ENCODE data around the gene S100A10.

Gene S100A10

GRCh38 chr1:152001631-152002584 is 8.2 kb upstream of the S100A10 start:
- no peak overlapping the region for H3K4me3 Mint-ChIP-seq
- intact Hi-C loops (cut with micrococcal nuclease), result loop anchor here (1.0 to 5.0 kb wide), 3 partner anchors 34 to 114 kb away; partner anchors contain the start of gene S100A11

GRCh38 chr1:152000964-152001630 is 7.4 kb upstream of the S100A10 start:
- Mint-ChIP-seq H3K27ac (peak overlapping the region; percentile 85), H3K4me3 (no peak overlapping the region), H3K9me3 (no peaks in the 10 kb centered on the region), H3K27me3 (peaks cover 17% of the 10 kb centered on the region), H3K4me1 (ENCODE audit: low read depth) (peaks cover 39% of the 10 kb centered on the region), H3K36me3 (ENCODE audit: low read depth) (no peaks in the 10 kb centered on the region)
- intact Hi-C loops (cut with micrococcal nuclease), result loop anchor here (1.0 to 5.0 kb wide), 3 partner anchors 33 to 113 kb away; partner anchors contain the start of gene S100A11

More at GRCh38 chr1:152001631-152002584, 8.2 kb upstream of the S100A10 start:
- Mint-ChIP-seq H3K27me3 (peaks cover 17% of the 10 kb centered on the region), H3K27ac (peak overlapping the region; percentile 85), H3K36me3 (ENCODE audit: low read depth) (no peaks in the 10 kb centered on the region), H3K9me3 (no peaks in the 10 kb centered on the region), H3K4me1 (ENCODE audit: low read depth) (peaks cover 39% of the 10 kb centered on the region)

- H3K4me3 Mint-ChIP-seq, result no peak overlapping the region
- H3K36me3 Mint-ChIP-seq (ENCODE audit: low read depth), result no peaks in the 10 kb centered on the region
- peaks cover 7% of the 10 kb centered on the region for H3K27me3 Mint-ChIP-seq
- peaks cover 45% of the 10 kb centered on the region for H3K4me1 Mint-ChIP-seq (ENCODE audit: low read depth)
- no peaks in the 10 kb centered on the region for H3K9me3 Mint-ChIP-seq
- no peak overlapping the region for H3K27ac Mint-ChIP-seq
- intact Hi-C loops (cut with micrococcal nuclease), result no loop called here
Observed at GRCh38 chr1:151998611-151999362, 5.1 kb upstream of the S100A10 start.

- Mint-ChIP-seq H3K4me1 (ENCODE audit: low read depth) (peaks cover 38% of the 10 kb centered on the region), H3K27me3 (no peaks in the 10 kb centered on the region), H3K36me3 (ENCODE audit: low read depth) (peaks cover 12% of the 10 kb centered on the region), H3K27ac (no peak overlapping the region), H3K9me3 (no peaks in the 10 kb centered on the region), H3K4me3 (no peak overlapping the region)
- intact Hi-C loops (cut with micrococcal nuclease), result no loop called here
Observed at GRCh38 chr1:151997284-151997570, 3.6 kb upstream of the S100A10 start.

GRCh38 chr1:151995774-151996173 is 2.1 kb upstream of the S100A10 start:
- Mint-ChIP-seq H3K27me3 (no peaks in the 10 kb centered on the region), H3K27ac (no peak overlapping the region)

GRCh38 chr1:151994956-151995355 is 1.3 kb upstream of the S100A10 start:
- no peaks in the 10 kb centered on the region for H3K27me3 Mint-ChIP-seq
- intact Hi-C loops (cut with micrococcal nuclease), result loop anchor here (1.0 kb wide), 1 partner anchor 61 kb away; no protein-coding TSS in a partner anchor
- peaks cover 35% of the 10 kb centered on the region for H3K36me3 Mint-ChIP-seq (ENCODE audit: low read depth)
- H3K4me1 Mint-ChIP-seq (ENCODE audit: low read depth), result peaks cover 41% of the 10 kb centered on the region
- H3K4me3 Mint-ChIP-seq, result no peak overlapping the region
- H3K9me3 Mint-ChIP-seq, result no peaks in the 10 kb centered on the region
- peak overlapping the region; percentile 58 for H3K27ac Mint-ChIP-seq

More at GRCh38 chr1:151995774-151996173, 2.1 kb upstream of the S100A10 start:
- Mint-ChIP-seq H3K4me1 (ENCODE audit: low read depth) (peaks cover 40% of the 10 kb centered on the region), H3K4me3 (no peak overlapping the region), H3K9me3 (no peaks in the 10 kb centered on the region), H3K36me3 (ENCODE audit: low read depth) (peaks cover 27% of the 10 kb centered on the region)
- intact Hi-C loops (cut with micrococcal nuclease), result loop anchor here (1.0 kb wide), 1 partner anchor 61 kb away; no protein-coding TSS in a partner anchor

- intact Hi-C loops (cut with micrococcal nuclease), result no loop called here
- Mint-ChIP-seq H3K4me3 (peak overlapping the region; percentile 93), H3K27ac (peak overlapping the region; percentile 97), H3K36me3 (ENCODE audit: low read depth) (peaks cover 44% of the 10 kb centered on the region), H3K27me3 (no peaks in the 10 kb centered on the region), H3K4me1 (ENCODE audit: low read depth) (peaks cover 59% of the 10 kb centered on the region), H3K9me3 (no peaks in the 10 kb centered on the region)
Observed at GRCh38 chr1:151993084-151993733, 450 bp downstream of the S100A10 start.

- H3K27me3 Mint-ChIP-seq, result no peaks in the 10 kb centered on the region
- H3K36me3 Mint-ChIP-seq (ENCODE audit: low read depth), result peaks cover 51% of the 10 kb centered on the region
- peak overlapping the region; percentile 93 for H3K4me3 Mint-ChIP-seq
- no peaks in the 10 kb centered on the region for H3K9me3 Mint-ChIP-seq
- H3K27ac Mint-ChIP-seq, result peak overlapping the region; percentile 97
- intact Hi-C loops (cut with micrococcal nuclease), result no loop called here
- peaks cover 60% of the 10 kb centered on the region for H3K4me1 Mint-ChIP-seq (ENCODE audit: low read depth)
Observed at GRCh38 chr1:151992303-151993083, 1.2 kb downstream of the S100A10 start.

- intact Hi-C loops (cut with micrococcal nuclease), result no loop called here
Observed at GRCh38 chr1:151991663-151992302, 1.9 kb downstream of the S100A10 start.

GRCh38 chr1:151990856-151991198 is 2.8 kb downstream of the S100A10 start:
- Mint-ChIP-seq H3K27me3 (no peaks in the 10 kb centered on the region), H3K9me3 (no peaks in the 10 kb centered on the region), H3K27ac (peak overlapping the region; percentile 97), H3K4me1 (ENCODE audit: low read depth) (peaks cover 70% of the 10 kb centered on the region), H3K36me3 (ENCODE audit: low read depth) (peaks cover 66% of the 10 kb centered on the region), H3K4me3 (peak overlapping the region; percentile 93)
- intact Hi-C loops (cut with micrococcal nuclease), result no loop called here

More at GRCh38 chr1:151991663-151992302, 1.9 kb downstream of the S100A10 start:
- peak overlapping the region; percentile 97 for H3K27ac Mint-ChIP-seq
- peaks cover 57% of the 10 kb centered on the region for H3K36me3 Mint-ChIP-seq (ENCODE audit: low read depth)
- no peaks in the 10 kb centered on the region for H3K27me3 Mint-ChIP-seq
- peaks cover 64% of the 10 kb centered on the region for H3K4me1 Mint-ChIP-seq (ENCODE audit: low read depth)
- no peaks in the 10 kb centered on the region for H3K9me3 Mint-ChIP-seq
- peak overlapping the region; percentile 93 for H3K4me3 Mint-ChIP-seq

- Mint-ChIP-seq H3K9me3 (no peaks in the 10 kb centered on the region), H3K27me3 (no peaks in the 10 kb centered on the region), H3K4me3 (peak overlapping the region; percentile 93), H3K36me3 (ENCODE audit: low read depth) (peaks cover 72% of the 10 kb centered on the region), H3K4me1 (ENCODE audit: low read depth) (peaks cover 68% of the 10 kb centered on the region), H3K27ac (peak overlapping the region; percentile 97)
- intact Hi-C loops (cut with micrococcal nuclease), result no loop called here
Observed at GRCh38 chr1:151990058-151990855, 3.4 kb downstream of the S100A10 start.

Data from dendritic cell treated with granulocyte-macrophage colony-stimulating factor and Interleukin-4, amounts not matched to agents 40 ng/mL and 50 ng/mL, for 4 days (primary cell).